K562 (cell line): ENCODE measurements around the gene RPF1. TPM values are rescaled to one million over a fixed set of nuclear protein-coding genes. Genes with fewer than 3 reads are reported as not detected.

Experiments used
- ARID2 ChIP-seq: fragments of 450-650 bp; IDR thresholded peaks from 2 replicates; pipeline ENCODE4 v1.6.1; 2017; ENCODE audit warnings: antibody characterized with exemption, mild to moderate bottlenecking
- MTA1 ChIP-seq: fragments of 450-650 bp; IDR thresholded peaks from 2 replicates; pipeline ENCODE4 v1.6.1; 2017; ENCODE audit warnings: borderline replicate concordance
- POLR2AphosphoS2 ChIP-seq: IDR thresholded peaks from 2 replicates; pipeline ENCODE4 v1.6.1; 2012; ENCODE audit warnings: low read length, improper control_type of control experiment
- SOX6 ChIP-seq: fragments of 450-650 bp; IDR thresholded peaks from 2 replicates; pipeline ENCODE4 v1.6.1; 2014; ENCODE audit warnings: mild to moderate bottlenecking
- ZZZ3 ChIP-seq: fragments of 450-650 bp; IDR thresholded peaks from 2 replicates; pipeline ENCODE4 v1.6.1; 2016; ENCODE audit warnings: antibody characterized with exemption, mild to moderate bottlenecking, moderate library complexity
- polyA plus RNA-seq, 8 experiments: library from polyadenylated mRNA; depleted of rRNA in 4 of 8; stranded (reverse) in 5 of 8; unstranded in 3 of 8; fragments of >200 nt; fragmentation: Nextera tagmentation in 2 of 8; fragmentation: Illumina TruSeq in 1 of 8; extraction: Ambion mirVana in 2 of 8; extraction: Trizol in 1 of 8; gene quantifications; 2 replicates each; pipeline versions ENCODE4 v1.2.1 to v1.2.3, GENCODE V29; 2011 to 2014; ENCODE audit warnings: inconsistent platforms in 1 of 8, missing spikeins in 1 of 8
- total RNA-seq, 7 experiments: library from RNA; depleted of rRNA in 6 of 7; stranded (reverse); fragments of >200 nt in 6 of 7; fragmentation: Illumina TruSeq in 2 of 7; extraction: Trizol in 2 of 7; gene quantifications; 2 replicates each; pipeline versions ENCODE4 v1.2.1 to v1.2.3, GENCODE V29; 2011 to 2021; ENCODE audit warnings: low replicate concordance in 1 of 7
- TF ChIP-seq, protein P1 (sequence below): fragments of 450-650 bp; IDR thresholded peaks from 2 replicates; pipeline ENCODE4 v1.6.1; 2016; ENCODE audit warnings: low read depth
- TF ChIP-seq, protein P2 (sequence below): fragments of 450-650 bp; IDR thresholded peaks from 2 replicates; pipeline ENCODE4 v1.6.1; 2016; ENCODE audit warnings: missing biosample characterization, missing genetic modification characterization

Gene RPF1
- total and polyA plus RNA-seq, 9 of the 15 experiments (the other 6 are each of a cell fraction or from before 2014, with no cell fraction given) = 52.4 to 156 (median 90.2) TPM

DNA sequence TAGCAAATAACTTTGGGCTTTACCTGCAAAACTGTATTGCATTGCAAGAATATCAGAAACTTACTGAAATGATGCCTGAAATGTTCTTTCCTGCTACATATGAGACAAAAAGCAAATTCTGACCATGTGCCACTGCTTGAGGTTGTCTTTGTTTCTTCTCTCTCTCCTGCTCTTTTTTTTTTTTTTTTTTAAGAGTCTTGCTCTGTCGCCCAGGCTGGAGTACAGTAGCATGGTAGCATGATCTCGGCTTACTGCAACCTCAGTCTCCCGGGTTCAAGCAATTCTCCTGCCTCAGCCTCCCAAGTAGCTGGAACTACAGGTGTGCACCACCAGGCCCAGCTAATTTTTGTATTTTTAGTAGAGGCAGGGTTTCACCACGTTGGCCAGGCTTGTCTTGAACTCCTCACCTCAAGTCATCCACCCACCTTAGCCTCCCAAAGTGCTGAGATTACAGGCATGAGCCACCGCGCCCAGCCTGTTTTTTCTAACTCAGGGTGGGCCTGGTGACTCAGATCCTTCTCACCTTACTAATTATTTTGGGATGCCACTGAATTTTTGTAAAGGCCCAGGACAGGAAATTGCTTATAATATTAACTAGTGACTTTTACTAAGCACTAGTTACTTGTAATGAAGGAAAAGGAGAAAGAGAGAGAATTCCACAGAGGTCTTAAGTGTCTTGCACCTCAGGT, 44.8 kb upstream of the RPF1 start (continued):
- TF ChIP-seq, protein P1, sequence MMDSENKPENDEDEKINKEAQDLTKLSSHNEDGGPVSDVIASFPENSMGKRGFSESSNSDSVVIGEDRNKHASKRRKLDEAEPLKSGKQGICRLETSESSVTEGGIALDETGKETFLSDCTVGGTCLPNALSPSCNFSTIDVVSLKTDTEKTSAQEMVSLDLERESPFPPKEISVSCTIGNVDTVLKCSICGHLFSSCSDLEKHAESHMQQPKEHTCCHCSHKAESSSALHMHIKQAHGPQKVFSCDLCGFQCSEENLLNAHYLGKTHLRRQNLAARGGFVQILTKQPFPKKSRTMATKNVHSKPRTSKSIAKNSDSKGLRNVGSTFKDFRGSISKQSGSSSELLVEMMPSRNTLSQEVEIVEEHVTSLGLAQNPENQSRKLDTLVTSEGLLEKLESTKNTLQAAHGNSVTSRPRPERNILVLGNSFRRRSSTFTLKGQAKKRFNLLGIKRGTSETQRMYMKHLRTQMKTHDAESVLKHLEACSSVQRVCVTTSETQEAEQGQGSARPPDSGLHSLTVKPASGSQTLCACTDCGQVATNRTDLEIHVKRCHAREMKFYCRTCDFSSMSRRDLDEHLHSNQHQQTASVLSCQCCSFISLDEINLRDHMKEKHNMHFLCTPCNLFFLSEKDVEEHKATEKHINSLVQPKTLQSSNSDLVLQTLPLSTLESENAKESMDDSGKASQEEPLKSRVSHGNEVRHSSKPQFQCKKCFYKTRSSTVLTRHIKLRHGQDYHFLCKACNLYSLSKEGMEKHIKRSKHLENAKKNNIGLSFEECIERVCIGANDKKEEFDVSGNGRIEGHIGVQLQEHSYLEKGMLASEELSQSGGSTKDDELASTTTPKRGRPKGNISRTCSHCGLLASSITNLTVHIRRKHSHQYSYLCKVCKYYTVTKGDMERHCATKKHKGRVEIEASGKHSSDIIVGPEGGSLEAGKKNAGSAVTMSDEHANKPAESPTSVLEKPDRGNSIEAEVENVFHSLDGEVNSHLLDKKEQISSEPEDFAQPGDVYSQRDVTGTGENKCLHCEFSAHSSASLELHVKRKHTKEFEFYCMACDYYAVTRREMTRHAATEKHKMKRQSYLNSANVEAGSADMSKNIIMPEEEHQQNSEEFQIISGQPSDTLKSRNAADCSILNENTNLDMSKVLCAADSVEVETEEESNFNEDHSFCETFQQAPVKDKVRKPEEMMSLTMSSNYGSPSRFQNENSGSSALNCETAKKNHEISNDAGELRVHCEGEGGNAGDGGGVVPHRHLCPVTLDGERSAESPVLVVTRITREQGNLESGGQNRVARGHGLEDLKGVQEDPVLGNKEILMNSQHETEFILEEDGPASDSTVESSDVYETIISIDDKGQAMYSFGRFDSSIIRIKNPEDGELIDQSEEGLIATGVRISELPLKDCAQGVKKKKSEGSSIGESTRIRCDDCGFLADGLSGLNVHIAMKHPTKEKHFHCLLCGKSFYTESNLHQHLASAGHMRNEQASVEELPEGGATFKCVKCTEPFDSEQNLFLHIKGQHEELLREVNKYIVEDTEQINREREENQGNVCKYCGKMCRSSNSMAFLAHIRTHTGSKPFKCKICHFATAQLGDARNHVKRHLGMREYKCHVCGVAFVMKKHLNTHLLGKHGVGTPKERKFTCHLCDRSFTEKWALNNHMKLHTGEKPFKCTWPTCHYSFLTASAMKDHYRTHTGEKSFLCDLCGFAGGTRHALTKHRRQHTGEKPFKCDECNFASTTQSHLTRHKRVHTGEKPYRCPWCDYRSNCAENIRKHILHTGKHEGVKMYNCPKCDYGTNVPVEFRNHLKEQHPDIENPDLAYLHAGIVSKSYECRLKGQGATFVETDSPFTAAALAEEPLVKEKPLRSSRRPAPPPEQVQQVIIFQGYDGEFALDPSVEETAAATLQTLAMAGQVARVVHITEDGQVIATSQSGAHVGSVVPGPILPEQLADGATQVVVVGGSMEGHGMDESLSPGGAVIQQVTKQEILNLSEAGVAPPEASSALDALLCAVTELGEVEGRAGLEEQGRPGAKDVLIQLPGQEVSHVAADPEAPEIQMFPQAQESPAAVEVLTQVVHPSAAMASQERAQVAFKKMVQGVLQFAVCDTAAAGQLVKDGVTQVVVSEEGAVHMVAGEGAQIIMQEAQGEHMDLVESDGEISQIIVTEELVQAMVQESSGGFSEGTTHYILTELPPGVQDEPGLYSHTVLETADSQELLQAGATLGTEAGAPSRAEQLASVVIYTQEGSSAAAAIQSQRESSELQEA = no peak
- TF ChIP-seq ARID2 (no peak), MTA1 (no peak), POLR2AphosphoS2 (no peak), SOX6 (no peak), ZZZ3 (no peak)
- TF ChIP-seq, protein P2, sequence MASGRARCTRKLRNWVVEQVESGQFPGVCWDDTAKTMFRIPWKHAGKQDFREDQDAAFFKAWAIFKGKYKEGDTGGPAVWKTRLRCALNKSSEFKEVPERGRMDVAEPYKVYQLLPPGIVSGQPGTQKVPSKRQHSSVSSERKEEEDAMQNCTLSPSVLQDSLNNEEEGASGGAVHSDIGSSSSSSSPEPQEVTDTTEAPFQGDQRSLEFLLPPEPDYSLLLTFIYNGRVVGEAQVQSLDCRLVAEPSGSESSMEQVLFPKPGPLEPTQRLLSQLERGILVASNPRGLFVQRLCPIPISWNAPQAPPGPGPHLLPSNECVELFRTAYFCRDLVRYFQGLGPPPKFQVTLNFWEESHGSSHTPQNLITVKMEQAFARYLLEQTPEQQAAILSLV = no peak
